Measurements from ENCODE around the gene STARD7.

- no peak for TF ChIP-seq EZH2 (IDR thresholded peaks at IDR 0.05; ENCODE audit: low read depth, unreplicated experiment)
- TF ChIP-seq CTCF (conservative IDR thresholded peaks at IDR 0.05; ENCODE audit: low read depth in 2 of 2), result no peak
- no peak for TF ChIP-seq JUNB (IDR thresholded peaks at IDR 0.05; ENCODE audit: unreplicated experiment)
- TF ChIP-seq REST (IDR thresholded peaks at IDR 0.05; ENCODE audit: unreplicated experiment), result no peak
- TF ChIP-seq CREB1 (CRISPR knock-in tag; IDR thresholded peaks at IDR 0.05; ENCODE audit: low read depth), result no peak
- TF ChIP-seq EZH2phosphoT487 (IDR thresholded peaks at IDR 0.05; ENCODE audit: unreplicated experiment), result no peak
- no peak for TF ChIP-seq POLR2AphosphoS5 (IDR thresholded peaks at IDR 0.05; ENCODE audit: low read depth)
- TF ChIP-seq ETS1 (IDR thresholded peaks at IDR 0.05), result no peak
- TF ChIP-seq STAT1 (IDR thresholded peaks at IDR 0.05; ENCODE audit: unreplicated experiment), result no peak
- no peak for TF ChIP-seq ZNF462 (CRISPR knock-in tag; IDR thresholded peaks at IDR 0.05)
- TF ChIP-seq ZNF114 (CRISPR knock-in tag; IDR thresholded peaks at IDR 0.05), result no peak
Measured at GRCh38 chr2:96163768-96164429, 44.7 kb downstream of the STARD7 start.
